CD4-positive, alpha-beta T cell treated with Interleukin-17A for 1 hour (primary cell): ENCODE measurements around the gene MOB1B.

Experiments
- DNase-seq: peaks from one replicate; pipeline ENCODE4 v3.0.0-alpha.2; 2020

Gene MOB1B

GRCh38 chr4:70915036-70915815 is 13.1 kb downstream of the MOB1B start:
- DNase-seq: no peak

- no peak for DNase-seq
These were observed 13.8 kb downstream of the MOB1B start for GRCh38 chr4:70915874-70916559.

GRCh38 chr4:70920592-70920991 is 18.4 kb downstream of the MOB1B start:
- no peak for DNase-seq

GRCh38 chr4:70925418-70925817 is 23.2 kb downstream of the MOB1B start:
- no peak for DNase-seq

GRCh38 chr4:70925899-70926635 is 23.9 kb downstream of the MOB1B start:
- DNase-seq: no peak

GRCh38 chr4:70927502-70928137 is 25.5 kb downstream of the MOB1B start:
- DNase-seq: peak; percentile 32

- no peak for DNase-seq
These were observed 28.5 kb downstream of the MOB1B start for GRCh38 chr4:70930530-70931256.

- DNase-seq: no peak
These were observed 29.2 kb downstream of the MOB1B start for GRCh38 chr4:70931347-70931746.

- DNase-seq: no peak
These were observed 30.8 kb downstream of the MOB1B start for GRCh38 chr4:70932984-70933383.

- no peak for DNase-seq
These were observed 33.0 kb downstream of the MOB1B start for GRCh38 chr4:70935038-70935695.

GRCh38 chr4:70936200-70936787 is 34.1 kb downstream of the MOB1B start:
- DNase-seq: no peak

GRCh38 chr4:70938086-70938485 is 35.9 kb downstream of the MOB1B start:
- no peak for DNase-seq

- DNase-seq: no peak
These were observed 38.0 kb downstream of the MOB1B start for GRCh38 chr4:70940134-70940533.

- peak; percentile 2 for DNase-seq
These were observed 40.9 kb downstream of the MOB1B start for GRCh38 chr4:70943114-70943513.

- DNase-seq: no peak
These were observed 42.9 kb downstream of the MOB1B start for GRCh38 chr4:70945046-70945445.

- no peak for DNase-seq
These were observed 43.4 kb downstream of the MOB1B start for GRCh38 chr4:70945452-70946055.

- DNase-seq: no peak
These were observed 44.8 kb downstream of the MOB1B start for GRCh38 chr4:70946939-70947338.

- DNase-seq: no peak
These were observed 46.6 kb downstream of the MOB1B start for GRCh38 chr4:70948665-70949260.

GRCh38 chr4:70954032-70954431 is 51.9 kb downstream of the MOB1B start:
- no peak for DNase-seq

GRCh38 chr4:70956549-70957210 is 54.5 kb downstream of the MOB1B start:
- no peak for DNase-seq
